ENCODE results near the gene C19orf81. TPM values are rescaled to one million over a fixed set of nuclear protein-coding genes. Genes with fewer than 3 reads are reported as not detected.
A peak's percentile ranks its signal among the peaks of the same experiment; 100 is the strongest.

Gene C19orf81
- total and polyA plus RNA-seq, 9 of the 15 experiments (the other 6 are each of a cell fraction or from before 2014, with no cell fraction given), result 2.5 to 42.9 (median 33.0) TPM; not detected in 4

- TF ChIP-seq CTCFL (IDR thresholded peaks at IDR 0.05; ENCODE audit: borderline replicate concordance, insufficient read depth, low read depth, low read length, poor library complexity, severe bottlenecking), result peak; percentile 10
- TF ChIP-seq ZBTB9 (CRISPR knock-in tag; IDR thresholded peaks at IDR 0.05), result no peak
- TF ChIP-seq ZNF507 (tag; conservative IDR thresholded peaks at IDR 0.05), result no peak
- no peak for TF ChIP-seq ZNF324 (CRISPR knock-in tag; IDR thresholded peaks at IDR 0.05)
- TF ChIP-seq RBM25 (IDR thresholded peaks at IDR 0.05; ENCODE audit: low read depth, low read length, severe bottlenecking), result peak; percentile 20
- TF ChIP-seq JUN (IDR thresholded peaks at IDR 0.05; ENCODE audit: borderline replicate concordance, low read depth, low read length), result no peak
- TF ChIP-seq JUN (CRISPR knock-in tag; IDR thresholded peaks at IDR 0.05; ENCODE audit: borderline replicate concordance), result no peak
- TF ChIP-seq, protein P1, sequence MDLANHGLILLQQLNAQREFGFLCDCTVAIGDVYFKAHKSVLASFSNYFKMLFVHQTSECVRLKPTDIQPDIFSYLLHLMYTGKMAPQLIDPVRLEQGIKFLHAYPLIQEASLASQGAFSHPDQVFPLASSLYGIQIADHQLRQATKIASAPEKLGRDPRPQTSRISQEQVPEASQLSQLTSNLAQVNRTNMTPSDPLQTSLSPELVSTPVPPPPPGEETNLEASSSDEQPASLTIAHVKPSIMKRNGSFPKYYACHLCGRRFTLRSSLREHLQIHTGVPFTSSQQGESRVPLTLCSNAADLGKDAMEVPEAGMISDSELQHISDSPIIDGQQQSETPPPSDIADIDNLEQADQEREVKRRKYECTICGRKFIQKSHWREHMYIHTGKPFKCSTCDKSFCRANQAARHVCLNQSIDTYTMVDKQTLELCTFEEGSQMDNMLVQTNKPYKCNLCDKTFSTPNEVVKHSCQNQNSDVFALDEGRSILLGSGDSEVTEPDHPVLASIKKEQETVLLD (IDR thresholded peaks at IDR 0.05), result peak; percentile 86
- TF ChIP-seq XRCC4 (IDR thresholded peaks at IDR 0.05; ENCODE audit: extremely low read depth, insufficient read depth, insufficient read length), result no peak
- TF ChIP-seq ZSCAN29 (IDR thresholded peaks at IDR 0.05), result no peak
- peak in 1 of 2 experiments; percentile 57; a peak in 2 of 4 replicates for TF ChIP-seq HDAC1 (IDR thresholded peaks at IDR 0.05)
- peak; percentile 80; the same call in 1 of the 2 replicates for TF ChIP-seq SAFB (IDR thresholded peaks at IDR 0.05; ENCODE audit: borderline replicate concordance, low read depth, low read length)
- TF ChIP-seq MTA3 (IDR thresholded peaks at IDR 0.05; ENCODE audit: borderline replicate concordance), result peak; percentile 71; the same call in 1 of the 2 replicates
- TF ChIP-seq TEAD4 (IDR thresholded peaks at IDR 0.05; ENCODE audit: low read length), result no peak
- TF ChIP-seq TEAD4 (CRISPR knock-in tag; IDR thresholded peaks at IDR 0.05; ENCODE audit: borderline replicate concordance), result no peak
- TF ChIP-seq NFIC (IDR thresholded peaks at IDR 0.05), result no peak
- no peak for TF ChIP-seq TAL1 (IDR thresholded peaks at IDR 0.05)
- no peak for TF ChIP-seq FIP1L1 (IDR thresholded peaks at IDR 0.05; ENCODE audit: low read depth, low read length, poor library complexity, severe bottlenecking)
- TF ChIP-seq HNRNPK (IDR thresholded peaks at IDR 0.05; ENCODE audit: low read depth, low read length, poor library complexity, severe bottlenecking), result no peak
- no peak for TF ChIP-seq KDM2B (CRISPR knock-in tag; IDR thresholded peaks at IDR 0.05)
- peak; percentile 51; the same call in 1 of the 2 replicates for TF ChIP-seq SMC3 (conservative IDR thresholded peaks at IDR 0.05; ENCODE audit: insufficient read depth, low read depth, low read length)
- 0 out of 2 replicates have a peak, but pooled peaks have one; percentile 18 for TF ChIP-seq MTA2 (IDR thresholded peaks at IDR 0.05; ENCODE audit: low read depth)
- 0 out of 3 replicates have a peak, but pooled peaks of 1 of the 2 experiments have one; percentile 50 for TF ChIP-seq CBX3 (IDR thresholded peaks at IDR 0.05; ENCODE audit: borderline replicate concordance in 1 of 2, low read length in 2 of 2)
- no peak for TF ChIP-seq NR2F6 (CRISPR knock-in tag; IDR thresholded peaks at IDR 0.05)
Measured at GRCh38 chr19:50669302-50670101, 20.3 kb downstream of the C19orf81 start (continued).

Measured in K562 (cell line).